ENCODE measurements around the gene SLC13A4.
"Not testable (repeated sequence)": the region's sequence is repeated elsewhere in the genome, so short reads cannot be mapped to it uniquely, and the experiment has no call there.

DNA sequence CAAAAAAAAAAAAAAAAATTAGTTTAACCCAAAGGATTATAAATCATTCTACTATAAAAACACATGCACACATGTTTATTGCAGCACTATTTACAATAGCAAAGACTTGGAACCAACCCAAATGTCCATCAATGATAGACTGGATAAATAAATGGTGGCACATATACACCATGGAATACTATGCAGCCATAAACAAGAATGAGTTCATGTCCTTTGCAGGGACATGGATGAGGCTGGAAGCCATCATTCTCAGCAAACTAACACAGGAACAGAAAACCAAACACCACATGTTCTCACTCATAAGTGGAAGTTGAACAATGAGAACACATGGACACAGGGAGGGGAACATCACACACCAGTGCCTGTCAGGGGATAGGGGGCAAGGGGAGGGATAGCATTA lies 88.3 kb downstream of the SLC13A4 start:
- not testable (repeated sequence) for TF ChIP-seq ZNF274 (IDR thresholded peaks at IDR 0.05; ENCODE audit: low read depth, low read length); YY1 (IDR thresholded peaks at IDR 0.05; ENCODE audit: insufficient read depth, insufficient read length)
